ENCODE data around the gene COL15A1.

Gene COL15A1

DNA sequence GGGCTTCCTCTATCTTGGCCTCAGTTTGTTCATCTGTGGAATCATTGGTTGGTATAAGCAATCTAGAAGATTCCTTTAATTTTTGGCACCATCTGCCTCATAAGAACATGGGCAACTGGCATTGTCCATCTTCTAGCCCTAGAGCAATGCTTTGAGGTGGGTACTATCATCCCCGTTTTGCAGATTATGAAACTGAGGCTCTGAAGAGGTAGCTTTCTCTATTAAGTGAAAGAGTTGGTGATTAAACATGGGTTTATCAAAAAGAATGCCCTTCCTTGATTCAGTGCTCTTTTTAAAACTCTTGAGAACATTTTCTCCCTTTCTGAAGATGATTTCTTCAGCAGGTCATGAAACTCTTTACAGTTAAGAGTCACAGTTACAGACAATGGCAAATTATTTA, 118.8 kb downstream of the COL15A1 start:
- no peak for DNase-seq

DNA sequence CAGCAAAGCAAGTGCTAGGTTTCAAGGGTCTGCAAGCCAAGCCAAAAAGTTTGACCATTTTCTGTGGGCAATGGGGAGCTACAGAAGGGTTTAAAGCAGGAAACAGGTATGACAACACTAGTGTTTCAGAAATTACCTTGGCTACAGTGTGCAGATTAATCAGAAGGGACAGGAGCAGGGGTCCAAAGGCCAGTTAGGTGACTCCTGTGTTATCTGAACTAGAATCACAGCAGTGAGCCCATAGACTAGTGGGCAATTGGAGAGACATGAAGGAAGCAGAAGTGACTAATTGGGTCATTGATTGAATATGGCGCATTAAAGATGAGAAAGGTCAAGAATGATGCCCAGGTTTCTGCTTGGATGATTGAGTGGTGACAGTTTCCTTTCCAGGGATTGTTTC, 119.8 kb downstream of the COL15A1 start:
- DNase-seq, result no peak

DNA sequence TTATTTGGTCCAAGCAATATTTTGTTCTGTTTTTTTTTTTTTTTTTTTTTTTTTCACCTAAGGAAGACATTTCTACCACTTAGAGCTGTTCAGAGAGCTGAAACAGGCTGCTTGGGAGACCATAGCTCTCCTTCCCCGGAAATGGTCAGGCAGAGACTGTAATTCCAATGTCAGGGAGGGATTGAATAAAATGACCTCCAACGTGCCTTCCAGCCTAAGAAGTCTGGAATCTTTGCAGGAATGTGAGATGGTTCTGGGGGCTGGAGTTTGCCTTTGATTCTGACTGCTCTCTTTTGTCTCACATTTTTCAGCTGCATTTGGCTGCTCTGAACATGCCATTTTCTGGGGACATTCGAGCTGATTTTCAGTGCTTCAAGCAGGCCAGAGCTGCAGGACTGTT, 122.9 kb downstream of the COL15A1 start:
- no peak for DNase-seq

DNA sequence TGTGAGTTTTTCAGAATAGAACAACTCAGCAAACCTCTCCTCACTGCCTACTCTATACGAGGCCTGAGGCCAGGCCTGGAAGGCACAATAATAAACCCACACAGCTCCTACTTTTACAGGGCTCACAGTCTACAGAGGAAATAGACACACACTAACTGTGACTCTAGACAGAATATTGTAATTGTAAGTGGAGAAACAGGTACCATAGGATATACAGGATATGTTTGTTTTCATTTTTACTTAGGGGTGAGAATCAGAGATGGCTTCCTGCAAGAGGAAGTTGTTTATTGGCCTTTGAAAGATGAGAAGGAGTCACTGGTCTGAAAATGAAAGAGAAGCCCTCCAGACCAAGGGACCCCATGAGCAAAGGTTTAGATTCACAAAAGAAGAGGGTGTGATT, 125.4 kb downstream of the COL15A1 start:
- DNase-seq, result no peak

DNA sequence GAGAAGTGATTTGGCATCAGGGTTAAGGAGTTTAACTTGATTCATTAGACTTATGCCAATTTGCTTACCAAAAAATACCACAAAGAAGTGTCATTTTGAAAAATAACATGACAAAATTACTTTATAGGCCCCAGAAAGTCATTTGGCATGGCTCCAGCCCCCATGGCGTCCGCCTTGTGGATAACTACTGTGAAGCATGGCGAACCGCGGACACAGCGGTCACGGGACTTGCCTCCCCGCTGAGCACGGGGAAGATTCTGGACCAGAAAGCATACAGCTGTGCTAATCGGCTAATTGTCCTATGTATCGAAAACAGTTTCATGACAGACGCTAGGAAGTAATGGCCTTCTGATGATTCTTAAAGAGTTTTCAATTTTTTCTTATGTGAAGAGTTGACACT, 125.8 kb downstream of the COL15A1 start:
- DNase-seq, result no peak

DNA sequence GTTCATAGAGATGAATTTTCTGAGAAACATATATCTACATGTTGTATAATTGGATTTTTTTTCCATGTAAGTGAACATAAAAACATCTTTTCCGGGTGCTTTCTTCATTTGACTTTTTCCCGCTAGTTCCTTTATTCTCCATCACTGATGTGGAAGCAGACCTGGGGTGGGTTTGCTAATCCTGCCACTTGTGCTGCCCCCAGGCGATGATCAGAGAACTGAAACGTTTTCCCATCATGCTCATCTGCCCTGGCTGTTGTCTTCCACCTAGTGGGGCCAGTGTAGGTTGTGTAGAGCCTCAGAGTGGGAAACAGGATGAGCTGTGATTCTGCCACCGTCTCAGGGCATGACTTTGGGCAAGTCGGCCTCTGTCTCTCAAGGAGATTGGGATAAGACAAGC, 127.0 kb downstream of the COL15A1 start:
- DNase-seq, result no peak

DNA sequence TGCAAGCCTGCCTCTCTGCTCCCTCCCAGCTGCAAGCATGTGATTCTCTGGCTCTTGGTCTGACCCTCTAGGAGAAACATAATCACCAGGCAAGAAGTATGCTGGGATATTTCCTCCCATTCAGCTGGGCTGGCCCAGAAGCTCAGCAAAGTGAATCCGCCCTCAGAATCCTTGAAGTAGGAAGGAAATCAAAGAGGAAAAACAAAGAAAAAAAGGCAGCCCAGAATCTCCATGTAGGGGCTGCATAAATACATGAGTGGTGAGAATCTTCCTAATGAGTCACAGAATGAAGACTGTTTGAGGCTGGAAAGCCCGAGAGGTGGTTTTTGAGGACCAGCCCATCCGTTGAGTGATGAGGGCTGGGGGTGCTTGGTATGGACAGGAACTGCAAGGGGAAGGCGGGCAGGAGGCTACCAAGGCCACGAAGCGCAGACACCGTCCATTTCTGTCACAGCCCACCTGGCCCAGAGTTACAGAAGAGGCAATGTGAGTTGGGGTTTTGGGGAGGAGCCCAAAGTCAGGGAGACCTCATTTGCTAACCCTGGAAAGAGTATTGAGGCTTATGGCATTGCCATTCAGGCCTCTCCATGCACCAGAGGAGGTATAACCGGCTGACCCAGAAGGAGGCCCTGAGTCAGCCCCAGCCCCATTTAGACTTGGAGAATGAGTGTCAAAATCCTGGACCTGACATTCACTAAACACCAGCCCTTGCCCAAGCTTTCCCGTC, 127.8 kb downstream of the COL15A1 start:
- no peak for DNase-seq

DNA sequence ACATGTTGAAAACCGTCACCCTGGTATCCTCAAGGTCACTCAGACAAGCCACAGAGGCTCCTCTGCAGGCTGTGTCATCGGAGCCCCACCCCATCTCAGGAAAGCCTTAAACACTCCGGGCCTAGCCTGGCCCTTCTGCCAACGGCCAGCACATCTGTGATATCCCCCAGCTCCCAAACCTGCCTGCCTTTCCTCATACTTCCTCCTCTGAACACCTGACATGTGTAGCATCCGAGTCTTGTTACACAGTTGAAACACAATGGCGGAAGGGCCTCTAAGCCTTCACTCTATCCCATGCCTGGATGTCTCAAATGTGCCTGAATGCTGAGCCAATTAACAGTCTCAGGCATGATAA, 128.3 kb downstream of the COL15A1 start:
- DNase-seq, result no peak

DNA sequence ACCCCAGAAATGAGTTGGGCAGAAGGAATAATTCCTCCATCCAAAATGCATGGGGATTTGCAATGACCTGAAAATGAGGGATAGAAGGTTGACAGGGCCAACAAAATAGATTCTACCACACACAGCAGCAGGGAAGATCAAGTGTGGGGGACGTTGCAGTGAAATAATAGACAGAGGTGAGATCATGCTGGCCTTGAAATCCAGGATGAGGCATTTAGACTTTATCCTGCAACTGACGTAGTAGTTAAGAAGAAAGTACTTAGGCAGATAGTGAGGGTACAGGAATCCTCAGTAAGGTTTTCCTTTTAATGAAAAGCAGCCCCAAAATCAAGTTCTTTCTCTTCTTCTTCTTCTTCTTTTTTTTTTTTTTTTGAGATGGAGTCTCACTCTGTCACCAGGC, 129.6 kb downstream of the COL15A1 start:
- no peak for DNase-seq

DNA sequence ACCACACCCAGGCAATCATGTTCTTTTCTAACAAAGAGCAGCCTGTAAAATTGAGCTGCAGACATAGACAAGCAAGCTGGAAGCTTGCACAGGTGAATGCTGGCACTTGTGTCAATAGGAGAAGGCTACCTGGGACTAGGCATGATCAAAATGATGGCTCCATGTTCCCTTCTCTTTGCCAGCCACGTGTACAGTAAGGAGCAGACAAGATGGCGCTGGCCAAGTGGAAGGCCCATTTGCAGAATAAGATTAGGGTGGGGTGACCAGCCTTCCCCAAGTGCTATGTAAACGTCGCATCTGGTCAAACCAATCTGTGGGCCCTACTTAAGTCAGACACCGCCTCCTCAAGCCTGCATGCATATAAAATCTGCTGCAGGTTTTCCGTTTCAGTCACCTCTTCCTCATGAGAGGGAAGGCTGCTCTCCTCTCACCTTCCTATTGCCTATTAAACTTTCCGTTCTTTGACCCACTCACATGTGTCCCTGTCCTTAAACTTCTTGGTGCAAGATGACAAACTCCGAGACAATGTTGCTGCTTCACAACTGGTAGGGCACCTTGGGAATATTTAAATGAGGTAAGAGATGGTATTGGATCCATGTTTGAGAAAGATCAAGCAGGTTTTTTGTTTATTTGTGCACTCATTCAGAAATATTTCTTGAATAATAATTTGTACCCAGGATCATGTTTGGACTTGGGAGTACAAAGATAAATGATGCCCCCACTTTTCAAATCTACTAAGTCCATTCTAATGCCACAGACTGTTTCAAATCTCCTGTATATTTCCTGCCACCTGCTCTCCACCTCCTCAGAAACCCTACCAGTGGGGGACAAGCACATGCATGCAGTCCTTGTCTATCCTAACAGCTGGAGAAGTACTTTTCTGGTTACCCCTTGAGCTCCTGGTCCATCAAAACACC, 130.5 kb downstream of the COL15A1 start:
- no peak for DNase-seq

DNA sequence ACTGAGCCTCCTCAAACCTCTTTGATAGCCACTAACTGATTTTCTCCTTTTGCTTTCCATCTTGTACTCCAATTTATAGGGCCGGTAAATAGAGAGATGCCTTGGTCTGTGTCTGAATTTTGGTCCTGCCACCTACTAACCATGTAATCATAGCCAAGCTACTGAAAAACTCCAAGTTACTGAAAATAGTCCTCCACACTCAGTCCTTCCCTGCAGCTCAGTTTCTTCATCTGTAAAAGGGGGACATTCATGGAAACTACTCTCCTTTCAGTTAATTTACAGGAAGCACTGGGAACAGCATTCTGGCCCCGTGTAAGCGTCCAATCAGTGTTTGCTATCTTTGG, 131.2 kb downstream of the COL15A1 start:
- no peak for DNase-seq

DNA sequence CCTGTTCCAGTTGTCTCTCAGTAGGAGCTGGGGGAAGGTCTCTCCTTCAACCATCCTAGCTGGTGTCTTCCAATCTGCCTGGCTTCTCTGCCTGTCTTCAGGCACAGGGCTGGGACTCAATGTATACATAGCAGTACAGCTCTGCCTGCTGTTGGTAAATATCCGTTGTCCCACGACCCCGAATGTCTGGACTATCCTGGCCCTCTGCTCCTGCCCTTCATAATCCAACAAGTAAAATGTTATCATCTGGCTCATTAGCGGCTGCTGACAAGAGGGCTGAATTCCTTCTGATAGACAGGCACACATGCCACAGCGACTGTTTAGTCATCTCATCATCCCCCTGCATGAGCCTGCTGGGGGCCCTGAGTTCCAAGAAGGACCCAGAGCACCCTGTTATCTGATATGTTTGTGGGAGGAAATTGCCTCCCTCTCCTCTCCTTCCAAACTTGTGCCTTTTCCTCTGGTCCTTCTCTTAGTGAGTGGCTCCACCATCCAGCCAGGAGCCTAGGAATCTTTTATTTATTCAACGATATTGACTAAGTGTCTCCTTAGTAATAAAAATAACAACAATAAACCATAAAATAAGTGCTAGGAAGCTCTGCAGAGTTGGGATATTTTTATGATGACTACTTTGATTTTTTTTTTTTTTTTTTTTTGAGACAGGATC, 131.7 kb downstream of the COL15A1 start:
- DNase-seq, result no peak

DNA sequence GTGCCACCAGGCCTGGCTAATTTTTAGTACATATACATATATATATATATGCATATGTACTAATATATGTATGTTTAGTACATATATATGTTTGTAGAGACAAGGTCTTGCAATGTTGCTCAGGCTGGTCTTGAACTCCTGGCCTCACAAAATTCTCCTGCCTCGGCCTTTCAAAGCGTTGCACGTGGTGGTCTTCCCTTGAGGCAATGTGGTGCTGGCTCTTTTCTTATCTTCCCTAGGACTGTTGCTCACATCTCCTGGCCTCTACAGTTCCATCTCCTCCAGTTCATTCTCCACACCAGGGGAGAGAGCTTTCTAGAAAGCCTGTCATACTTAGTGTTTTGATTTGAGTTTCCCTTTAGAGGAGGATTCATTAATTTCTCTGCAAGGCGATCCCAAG, 132.3 kb downstream of the COL15A1 start:
- no peak for DNase-seq

DNA sequence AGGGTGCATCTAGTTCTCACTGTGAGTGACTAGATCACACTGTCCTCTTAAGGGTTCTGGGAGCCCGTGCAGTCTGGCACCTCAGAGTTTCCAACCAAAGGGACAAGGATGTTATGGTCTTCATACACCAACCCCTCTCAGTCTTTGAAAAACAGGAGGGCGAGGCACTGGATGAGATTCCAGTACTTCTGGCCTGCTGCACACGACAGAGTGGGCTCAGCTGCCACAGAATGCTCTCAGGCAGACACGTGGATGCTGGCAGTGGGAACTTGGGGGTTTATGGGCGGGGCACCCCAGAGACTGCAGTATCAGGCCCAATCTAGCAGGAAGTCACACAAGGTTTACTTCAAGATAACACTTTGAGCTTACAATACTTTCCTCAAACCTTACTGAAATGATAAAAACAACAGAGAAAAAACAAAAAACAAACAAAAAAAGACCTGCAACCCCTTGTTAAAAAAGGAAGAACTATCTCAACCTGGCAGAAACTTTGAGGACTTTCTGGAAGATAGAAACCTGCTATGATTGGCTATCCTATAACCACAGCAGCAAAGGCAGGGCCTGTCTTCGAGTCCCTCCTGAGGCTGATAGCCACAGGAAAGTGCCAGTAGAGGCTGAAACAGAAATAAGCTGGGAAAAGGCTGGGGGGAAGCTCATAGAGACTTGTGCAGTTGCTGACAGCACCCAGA, 132.9 kb downstream of the COL15A1 start:
- peak; percentile 65 for DNase-seq

DNA sequence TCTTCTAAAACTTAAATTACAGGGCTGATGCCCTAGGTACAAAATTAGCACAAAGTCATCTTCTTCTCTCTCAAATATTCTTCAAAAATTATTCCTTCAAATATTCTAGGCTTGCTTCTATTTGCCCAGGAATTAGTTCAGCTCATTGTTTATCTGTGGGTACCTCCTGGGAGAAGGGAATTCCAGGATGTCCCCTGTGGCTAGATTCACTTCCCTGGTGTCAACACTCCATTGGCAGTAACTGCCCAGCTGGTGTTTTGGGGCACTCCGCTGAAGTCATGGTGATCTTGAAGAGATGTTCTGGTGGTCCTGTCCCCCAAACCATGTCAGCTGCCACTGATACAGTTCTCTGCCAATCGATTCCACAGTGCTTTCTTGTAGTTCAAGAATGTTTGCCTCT, 135.0 kb downstream of the COL15A1 start:
- no peak for DNase-seq

DNA sequence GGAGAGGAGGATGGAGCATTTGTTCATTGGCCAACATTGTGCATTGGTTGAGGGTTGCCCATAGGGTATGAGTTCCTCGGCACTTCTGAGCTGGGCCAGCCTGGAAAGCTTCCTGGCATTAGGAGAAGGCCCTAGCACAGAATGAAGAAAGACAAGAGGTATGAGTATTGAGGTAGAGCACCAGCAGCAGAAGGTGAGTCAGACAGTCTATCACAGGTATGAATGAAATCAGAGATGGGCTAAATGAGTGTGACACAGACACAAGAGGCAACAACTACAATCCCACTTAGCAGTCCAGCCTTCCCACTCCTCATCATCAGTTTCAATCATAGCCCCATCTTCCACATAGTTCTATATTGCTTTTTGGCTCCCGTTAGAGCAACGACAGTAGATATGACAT, 135.8 kb downstream of the COL15A1 start:
- no peak for DNase-seq

DNA sequence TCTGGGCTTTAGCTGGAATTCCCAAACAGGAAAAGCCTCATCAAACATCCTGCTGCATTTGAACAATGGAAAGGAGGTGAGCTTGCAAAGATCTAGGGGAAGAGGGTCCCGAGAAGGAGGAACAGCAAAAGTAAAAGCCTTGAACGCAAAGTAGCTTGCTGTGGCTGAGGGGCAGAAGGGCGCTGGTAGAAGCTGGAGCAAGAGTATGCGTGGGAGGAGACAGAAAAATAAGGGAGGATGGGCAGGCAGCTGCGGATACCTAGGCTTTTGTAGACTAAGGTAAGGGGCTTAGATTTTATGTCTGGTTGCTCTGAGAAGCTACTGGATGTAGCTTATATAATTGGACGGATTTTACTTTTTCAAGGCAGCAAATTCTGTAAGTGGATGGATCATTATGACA, 139.3 kb downstream of the COL15A1 start:
- DNase-seq, result no peak

DNA sequence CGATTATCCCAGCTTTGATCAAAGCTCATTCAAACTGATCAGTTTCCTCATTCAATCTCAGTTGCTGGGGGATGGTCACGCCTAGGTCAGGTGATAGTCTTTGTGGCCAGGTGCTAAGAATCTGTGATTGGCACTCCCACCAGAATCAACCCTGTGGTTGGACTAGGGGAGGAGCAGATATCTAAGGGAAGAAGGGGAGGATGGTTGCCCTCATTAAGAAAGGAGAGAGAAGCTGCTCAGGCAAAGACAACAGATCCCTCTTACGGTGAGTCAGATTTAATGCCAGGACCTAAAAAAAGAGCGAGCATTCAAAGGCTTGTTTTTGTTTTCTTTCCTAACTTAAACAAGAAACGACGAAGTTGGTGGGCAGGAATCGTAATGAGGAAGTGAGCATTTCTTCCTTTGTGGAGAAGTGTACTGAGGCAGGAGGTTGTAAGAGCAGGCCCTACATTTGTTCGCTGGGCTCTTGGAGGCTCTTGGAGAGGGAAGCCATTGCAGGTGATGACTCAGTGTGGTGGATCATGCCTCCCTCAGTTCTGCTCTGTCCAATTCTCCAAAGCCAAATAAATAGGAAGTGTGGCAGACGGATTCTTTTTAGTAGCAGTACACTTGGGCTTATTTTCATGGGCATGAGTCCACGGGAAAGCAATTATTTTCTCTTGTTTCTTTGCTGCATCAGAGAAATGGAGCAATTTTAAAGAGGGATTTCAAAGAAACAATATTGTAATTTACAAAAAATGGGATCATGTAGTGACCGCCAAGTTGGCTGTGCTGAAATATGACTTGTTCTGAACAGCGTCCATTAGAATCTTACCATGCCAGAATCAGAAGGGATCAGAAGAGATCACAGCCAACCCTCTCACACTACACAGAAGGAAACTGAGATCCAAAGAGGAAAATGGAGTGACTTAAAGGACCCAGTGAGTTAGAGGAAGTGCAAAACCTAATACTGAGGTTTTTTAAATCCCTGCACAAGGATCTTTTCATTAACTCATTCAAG, 142.5 kb downstream of the COL15A1 start:
- DNase-seq, result no peak

DNA sequence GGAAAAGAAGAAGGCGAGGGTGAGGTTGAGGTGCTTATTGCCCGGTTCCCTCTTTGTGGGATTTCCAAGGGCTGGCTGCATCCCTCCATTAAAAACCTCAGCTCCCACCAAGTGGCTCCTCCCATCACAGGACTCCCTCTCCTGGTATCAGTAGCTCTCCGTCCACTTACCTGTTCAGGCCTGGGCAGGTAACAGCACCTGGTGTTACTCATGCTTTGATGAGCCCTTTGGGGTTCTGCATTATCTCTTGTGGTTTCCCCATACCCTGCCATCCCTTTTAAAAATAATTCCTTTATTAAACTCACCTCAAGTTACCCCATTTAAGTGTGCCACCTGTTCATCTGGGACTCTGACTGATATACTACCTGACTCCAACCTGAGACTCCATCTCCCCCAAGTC, 143.8 kb downstream of the COL15A1 start:
- DNase-seq, result no peak

DNA sequence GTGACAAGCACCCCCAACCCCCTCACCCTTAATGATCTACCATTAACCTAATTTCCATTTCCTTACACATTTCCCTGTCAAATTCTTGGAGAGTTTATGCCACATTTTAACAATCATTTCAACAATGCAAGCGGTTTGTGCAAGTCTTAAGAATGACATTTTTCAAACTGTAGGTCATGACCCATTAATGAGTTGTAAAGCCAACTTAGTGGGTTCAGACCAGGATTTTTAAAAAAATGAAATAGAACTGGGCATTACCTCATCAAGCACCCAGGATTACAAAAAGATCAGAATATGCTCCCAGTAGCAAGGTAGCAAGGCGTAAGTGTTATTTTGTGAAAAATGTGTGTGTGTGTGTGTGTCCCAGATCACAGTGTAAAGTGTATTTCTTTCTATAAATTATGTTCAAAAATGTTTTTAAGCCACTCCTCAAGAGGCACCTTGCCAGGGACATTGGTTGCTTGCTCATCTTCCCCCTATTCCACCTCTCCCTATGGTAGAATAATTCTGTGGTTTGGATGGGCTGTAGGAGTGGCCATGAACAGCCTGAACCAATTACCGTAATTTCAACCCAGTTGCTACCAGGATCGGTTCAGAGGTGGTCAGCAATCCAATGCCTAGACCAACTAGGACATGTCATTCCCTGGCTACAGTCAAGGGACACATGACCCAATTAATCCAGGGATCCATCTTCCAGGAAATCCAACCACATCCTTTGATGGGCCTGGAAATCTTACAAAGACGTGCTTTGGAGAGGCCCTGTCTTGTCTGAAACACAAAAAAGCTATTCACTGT, 146.8 kb downstream of the COL15A1 start:
- DNase-seq, result no peak
